HepG2 (cell line): ENCODE data around the gene CAMTA1. TPM values are rescaled to one million over a fixed set of nuclear protein-coding genes. Genes with fewer than 3 reads are reported as not detected.

Source experiments
- ATAC-seq: fragments of 200-7000 bp; cut with Tn5 transposase; 3 replicates; pipeline ENCODE4 v1.9.1; 2020; ENCODE audit warnings: mild to moderate bottlenecking, moderate library complexity
- BruUV-seq: library from RNA; stranded (reverse); fragments of 400-500 nt; replicated peaks from 2 replicates; lab custom pipeline; 2021; lab: Mats Ljungman, UMichigan
- CTCF ChIA-PET: fragments of 300-600 bp; formaldehyde crosslinking; extraction: SDS; loops from one replicate; lab custom pipeline; 2021; ENCODE audit warnings: low total read pairs, inconsistent platforms, low intra/inter-chr PET ratio; lab: Yijun Ruan, JAX
- POLR2A ChIA-PET: fragments of 350-600 bp; sonication (Branson Sonifier 250); formaldehyde crosslinking; loops from one replicate; lab custom pipeline; 2020; ENCODE audit warnings: antibody characterized with exemption, inconsistent platforms; lab: Yijun Ruan, JAX
- DNase-seq: peaks from one replicate; pipeline ENCODE4 v3.0.0-alpha.2; 2015; ENCODE audit warnings: low spot score
- FAIRE-seq: peaks from 3 replicates; lab custom pipeline; 2011; peaks lifted over from hg19 to GRCh38; lab: Jason Lieb, UNC
- H2AFZ ChIP-seq: one replicate; pipeline ENCODE4 v1.6.1; 2011; ENCODE audit warnings: low read length, inconsistent platforms
- H3K27ac ChIP-seq: fragments of 300-600 bp; 3 replicates; pipeline ENCODE4 v1.8.0; 2011; ENCODE audit warnings: mixed run types, mild to moderate bottlenecking, mixed read lengths, low read length, inconsistent platforms; ENCODE audit not compliant: insufficient read depth; ENCODE audit errors: extremely low read length
- H3K27me3 ChIP-seq, 2 experiments: fragments of 200-600 bp in 1 of 2; 2 replicates in 1 of 2; 3 replicates in 1 of 2; pipeline versions ENCODE4 v1.6.0 to v1.8.0; 2011; ENCODE audit warnings: low read length in 2 of 2, mild to moderate bottlenecking in 2 of 2, moderate library complexity in 2 of 2, inconsistent platforms in 1 of 2; ENCODE audit not compliant: insufficient read depth in 2 of 2, control insufficient read depth in 1 of 2
- H3K36me3 ChIP-seq, 2 experiments: fragments of 200-600 bp in 1 of 2; replicated peaks in 1 of 2; 2 replicates in 1 of 2; 3 replicates in 1 of 2; pipeline versions ENCODE4 v1.5.1 to v1.8.0; 2011; ENCODE audit warnings: low read length in 2 of 2, inconsistent platforms in 1 of 2; ENCODE audit not compliant: insufficient read depth in 2 of 2, control insufficient read depth in 1 of 2
- H3K4me1 ChIP-seq: 2 replicates; pipeline ENCODE4 v1.5.1; 2012; ENCODE audit warnings: low read length, inconsistent platforms; ENCODE audit not compliant: insufficient read depth
- H3K4me2 ChIP-seq: 2 replicates; pipeline ENCODE4 v1.6.0; 2011; ENCODE audit warnings: low read depth, low read length, inconsistent platforms
- H3K4me3 ChIP-seq, 3 experiments: fragments of 200-600 bp in 1 of 3; sonication (generic), shearing (Covaris generic) in 1 of 3; replicated peaks in 1 of 3; 2 replicates each; pipeline ENCODE4 v1.5.1; 2011 to 2016; ENCODE audit warnings: low read length in 3 of 3, inconsistent platforms in 2 of 3, low read depth in 2 of 3, mild to moderate bottlenecking in 2 of 3, control low read depth in 1 of 3, mixed read lengths in 1 of 3; ENCODE audit not compliant: insufficient read depth in 1 of 3
- H3K79me2 ChIP-seq: one replicate; pipeline ENCODE4 v1.6.1; 2011; ENCODE audit warnings: low read length, inconsistent platforms; ENCODE audit not compliant: insufficient read depth
- H3K9ac ChIP-seq: 2 replicates; pipeline ENCODE4 v1.6.0; 2011; ENCODE audit warnings: mild to moderate bottlenecking, low read depth, low read length, inconsistent platforms; ENCODE audit not compliant: insufficient read depth
- H3K9me3 ChIP-seq: 2 replicates; pipeline ENCODE4 v1.5.1; 2012; ENCODE audit warnings: mild to moderate bottlenecking, low read length
- H4K20me1 ChIP-seq: 2 replicates; pipeline ENCODE4 v1.6.0; 2011; ENCODE audit warnings: inconsistent platforms, mild to moderate bottlenecking, low read length, moderate library complexity; ENCODE audit not compliant: insufficient read depth
- KMT2A ChIP-seq: sonication (generic); formaldehyde crosslinking; IDR thresholded peaks from 2 replicates; pipeline ENCODE4 v1.4.0; 2020; ENCODE audit warnings: missing genetic modification reagents
- LBX2 ChIP-seq: sonication (generic); formaldehyde crosslinking; IDR thresholded peaks from 2 replicates; pipeline ENCODE4 v1.5.0; 2020; ENCODE audit warnings: missing genetic modification reagents, mild to moderate bottlenecking, borderline replicate concordance
- MEIS2 ChIP-seq: sonication (generic); formaldehyde crosslinking; IDR thresholded peaks from 2 replicates; pipeline ENCODE4 v1.9.0; 2021; ENCODE audit warnings: mild to moderate bottlenecking, missing genetic modification reagents
- MYPOP ChIP-seq: sonication (generic); formaldehyde crosslinking; IDR thresholded peaks from 2 replicates; pipeline ENCODE4 v1.8.1; 2023; ENCODE audit warnings: mild to moderate bottlenecking, moderate library complexity, missing genetic modification reagents
- NR2F6 ChIP-seq, 2 experiments: IDR thresholded peaks; 2 replicates each; pipeline ENCODE4 v1.6.1; 2016; ENCODE audit warnings: antibody characterized with exemption in 1 of 2, mild to moderate bottlenecking in 1 of 2
- SRY ChIP-seq: sonication (generic); formaldehyde crosslinking; IDR thresholded peaks from 2 replicates; pipeline ENCODE4 v1.8.0; 2022; ENCODE audit warnings: mild to moderate bottlenecking, missing genetic modification reagents
- THRA ChIP-seq: sonication (generic); formaldehyde crosslinking; IDR thresholded peaks from 2 replicates; pipeline ENCODE4 v1.4.0; 2020; ENCODE audit warnings: missing genetic modification reagents, borderline replicate concordance
- ZNF124 ChIP-seq: sonication (generic); formaldehyde crosslinking; IDR thresholded peaks from 2 replicates; pipeline ENCODE4 v1.4.0; 2020; ENCODE audit warnings: missing genetic modification reagents
- ZNF20 ChIP-seq: sonication (generic); formaldehyde crosslinking; IDR thresholded peaks from 2 replicates; pipeline ENCODE4 v1.4.0; 2020; ENCODE audit warnings: mild to moderate bottlenecking, moderate library complexity, missing genetic modification reagents
- ZNF276 ChIP-seq: sonication (generic); formaldehyde crosslinking; IDR thresholded peaks from 2 replicates; pipeline ENCODE4 v1.4.0; 2020; ENCODE audit warnings: mild to moderate bottlenecking, low read depth, missing genetic modification reagents
- ZNF567 ChIP-seq: sonication (generic); formaldehyde crosslinking; IDR thresholded peaks from 2 replicates; pipeline ENCODE4 v1.8.1; 2023; ENCODE audit warnings: mild to moderate bottlenecking, missing genetic modification reagents, borderline replicate concordance
- ZNF780A ChIP-seq: sonication (generic); formaldehyde crosslinking; IDR thresholded peaks from 2 replicates; pipeline ENCODE4 v1.8.0; 2022; ENCODE audit warnings: mild to moderate bottlenecking, missing genetic modification reagents, moderate library complexity
- ZNF891 ChIP-seq: sonication (generic); formaldehyde crosslinking; IDR thresholded peaks from 2 replicates; pipeline ENCODE4 v1.5.0; 2020; ENCODE audit warnings: mild to moderate bottlenecking, missing genetic modification reagents
- WGBS: methylation state at CpG from one replicate; pipeline ENCODE4 v1.1.6; 2017; ENCODE audit warnings: low lambda C conversion rate; 5-methylcytosine and 5-hydroxymethylcytosine counted together
- in situ Hi-C: cut with HindIII; loops from 2 replicates; pipeline ENCODE4 v1.10.0; 2017; ENCODE audit warnings: low pct_unique_long_range_greater_than_20kb; ENCODE audit not compliant: extremely low pct_ligation_motif_present
- intact Hi-C: fragments of 100-400 bp; cut with micrococcal nuclease; formaldehyde crosslinking; loops from one replicate; pipeline ENCODE4 v1.10.0; 2022; ENCODE audit not compliant: unreplicated experiment
- polyA plus RNA-seq, 8 experiments: library from polyadenylated mRNA; depleted of rRNA in 3 of 8; stranded (reverse) in 7 of 8; unstranded in 1 of 8; fragments of >200 nt; fragmentation: Illumina TruSeq in 4 of 8; extraction: Trizol in 4 of 8; gene quantifications; 2 replicates each; pipeline versions ENCODE4 v1.2.1 to v1.2.3, GENCODE V29; 2011 to 2016; ENCODE audit warnings: low read depth in 4 of 8, missing spikeins in 1 of 8, mixed read lengths in 1 of 8; ENCODE audit not compliant: insufficient read depth in 1 of 8
- total RNA-seq, 5 experiments: library from RNA; depleted of rRNA; stranded (reverse); fragments of >200 nt; fragmentation: Illumina TruSeq; extraction: Trizol; gene quantifications; 2 replicates each; pipeline ENCODE4 v1.2.3, GENCODE V29; 2016; ENCODE audit warnings: low read depth in 1 of 5
- TF ChIP-seq, protein P1 (sequence below): sonication (generic); formaldehyde crosslinking; IDR thresholded peaks from 2 replicates; pipeline ENCODE4 v1.4.0; 2020; ENCODE audit warnings: missing genetic modification reagents, borderline replicate concordance
- TF ChIP-seq, protein P2 (sequence below): sonication (generic); formaldehyde crosslinking; conservative IDR thresholded peaks from 2 replicates; pipeline ENCODE4 v1.5.0; 2020; ENCODE audit warnings: missing genetic modification reagents

The CAMTA1 gene
- total and polyA plus RNA-seq, 2 of the 13 experiments (the other 11 are each of a cell fraction or from before 2014, with no cell fraction given) = 25.0 to 36.4 TPM

DNA sequence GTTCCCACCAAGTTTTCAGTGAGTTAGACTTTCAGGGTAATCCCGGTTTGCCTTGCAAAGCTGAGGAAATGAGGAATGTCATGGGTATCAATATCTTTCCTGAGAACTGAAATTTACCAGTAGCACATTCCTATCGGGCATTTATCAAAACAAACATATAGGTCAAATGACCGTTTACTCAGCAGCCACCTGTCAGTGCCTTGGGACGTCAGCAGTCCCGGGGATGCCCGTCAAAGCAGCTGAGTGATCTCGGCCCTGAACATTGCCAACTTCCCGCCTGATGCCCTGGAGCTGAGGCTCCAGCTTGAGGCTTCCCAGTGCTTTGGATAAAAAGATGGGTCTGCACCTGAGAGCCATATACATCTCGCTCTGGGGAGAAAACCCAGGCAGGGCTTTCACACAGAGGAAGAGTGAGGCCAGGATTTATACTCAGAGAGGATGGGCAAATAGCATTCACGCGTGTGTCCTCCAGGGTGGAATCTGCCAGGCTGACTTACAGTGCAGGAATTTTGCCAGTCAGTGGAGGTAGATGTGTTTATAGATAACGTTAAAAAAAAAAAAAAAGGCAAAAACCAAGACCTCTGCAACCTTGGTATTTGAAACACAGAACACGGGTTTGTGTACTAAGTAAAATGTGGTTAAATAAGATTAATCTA, 550.1 kb downstream of the CAMTA1 start:
- 48% methylated on average over 7 of the region's 13 CpGs for WGBS
- FAIRE-seq (no peak), DNase-seq (no peak), ATAC-seq (no peak)
- Histone ChIP-seq H2AFZ (no peak overlapping the region), H3K79me2 (no peaks in the 10 kb centered on the region), H3K36me3 (no peaks in the 10 kb centered on the region), H3K4me2 (no peak overlapping the region), H3K27me3 (peaks cover 1 to 3% of the 10 kb centered on the region in 2 experiments; a peak in 2 of 5 replicates), H3K4me3 (no peak overlapping the region), H3K4me1 (no peaks in the 10 kb centered on the region), H4K20me1 (no peaks in the 10 kb centered on the region), H3K27ac (no peak overlapping the region), H3K9ac (no peak overlapping the region), H3K9me3 (no peaks in the 10 kb centered on the region)
- intact Hi-C loops (no loop called here), in situ Hi-C loops (no loop called here)
- BruUV-seq = no TSS peak
- ChIA-PET CTCF (no interaction called here), POLR2A (no interaction called here)
- TF ChIP-seq ZNF780A (CRISPR knock-in tag) (no peak), ZNF891 (CRISPR knock-in tag) (no peak), ZNF20 (CRISPR knock-in tag) (no peak), THRA (CRISPR knock-in tag) (no peak), ZNF276 (CRISPR knock-in tag) (no peak), NR2F6 (IDR thresholded peaks at IDR 0.05) (no peak), NR2F6 (CRISPR knock-in tag; IDR thresholded peaks at IDR 0.05) (no peak), MYPOP (CRISPR knock-in tag) (no peak), ZNF567 (CRISPR knock-in tag) (no peak), LBX2 (CRISPR knock-in tag) (no peak), MEIS2 (CRISPR knock-in tag) (no peak), ZNF124 (CRISPR knock-in tag) (no peak), SRY (CRISPR knock-in tag) (no peak), KMT2A (CRISPR knock-in tag) (no peak)
- TF ChIP-seq, protein P1, sequence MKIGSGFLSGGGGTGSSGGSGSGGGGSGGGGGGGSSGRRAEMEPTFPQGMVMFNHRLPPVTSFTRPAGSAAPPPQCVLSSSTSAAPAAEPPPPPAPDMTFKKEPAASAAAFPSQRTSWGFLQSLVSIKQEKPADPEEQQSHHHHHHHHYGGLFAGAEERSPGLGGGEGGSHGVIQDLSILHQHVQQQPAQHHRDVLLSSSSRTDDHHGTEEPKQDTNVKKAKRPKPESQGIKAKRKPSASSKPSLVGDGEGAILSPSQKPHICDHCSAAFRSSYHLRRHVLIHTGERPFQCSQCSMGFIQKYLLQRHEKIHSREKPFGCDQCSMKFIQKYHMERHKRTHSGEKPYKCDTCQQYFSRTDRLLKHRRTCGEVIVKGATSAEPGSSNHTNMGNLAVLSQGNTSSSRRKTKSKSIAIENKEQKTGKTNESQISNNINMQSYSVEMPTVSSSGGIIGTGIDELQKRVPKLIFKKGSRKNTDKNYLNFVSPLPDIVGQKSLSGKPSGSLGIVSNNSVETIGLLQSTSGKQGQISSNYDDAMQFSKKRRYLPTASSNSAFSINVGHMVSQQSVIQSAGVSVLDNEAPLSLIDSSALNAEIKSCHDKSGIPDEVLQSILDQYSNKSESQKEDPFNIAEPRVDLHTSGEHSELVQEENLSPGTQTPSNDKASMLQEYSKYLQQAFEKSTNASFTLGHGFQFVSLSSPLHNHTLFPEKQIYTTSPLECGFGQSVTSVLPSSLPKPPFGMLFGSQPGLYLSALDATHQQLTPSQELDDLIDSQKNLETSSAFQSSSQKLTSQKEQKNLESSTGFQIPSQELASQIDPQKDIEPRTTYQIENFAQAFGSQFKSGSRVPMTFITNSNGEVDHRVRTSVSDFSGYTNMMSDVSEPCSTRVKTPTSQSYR (CRISPR knock-in tag) = no peak
- TF ChIP-seq, protein P2, sequence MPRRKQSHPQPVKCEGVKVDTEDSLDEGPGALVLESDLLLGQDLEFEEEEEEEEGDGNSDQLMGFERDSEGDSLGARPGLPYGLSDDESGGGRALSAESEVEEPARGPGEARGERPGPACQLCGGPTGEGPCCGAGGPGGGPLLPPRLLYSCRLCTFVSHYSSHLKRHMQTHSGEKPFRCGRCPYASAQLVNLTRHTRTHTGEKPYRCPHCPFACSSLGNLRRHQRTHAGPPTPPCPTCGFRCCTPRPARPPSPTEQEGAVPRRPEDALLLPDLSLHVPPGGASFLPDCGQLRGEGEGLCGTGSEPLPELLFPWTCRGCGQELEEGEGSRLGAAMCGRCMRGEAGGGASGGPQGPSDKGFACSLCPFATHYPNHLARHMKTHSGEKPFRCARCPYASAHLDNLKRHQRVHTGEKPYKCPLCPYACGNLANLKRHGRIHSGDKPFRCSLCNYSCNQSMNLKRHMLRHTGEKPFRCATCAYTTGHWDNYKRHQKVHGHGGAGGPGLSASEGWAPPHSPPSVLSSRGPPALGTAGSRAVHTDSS = no peak
